Chondrocyte (in vitro differentiated cells): ENCODE data around the gene FOXO3. TPM values are rescaled to one million over a fixed set of nuclear protein-coding genes. Genes with fewer than 3 reads are reported as not detected.

Source experiments
- DNase-seq: peaks from one replicate; pipeline ENCODE4 v3.0.0; 2021; ENCODE audit warnings: mixed read lengths, low spot score
- H3K27ac Mint-ChIP-seq: one replicate; pipeline ENCODE4 v1.8.0; 2021; ENCODE audit warnings: mild to moderate bottlenecking, moderate library complexity, mixed read lengths; ENCODE audit not compliant: unreplicated experiment
- H3K27me3 Mint-ChIP-seq: 2 replicates; pipeline ENCODE4 v1.8.0; 2021; ENCODE audit warnings: low read depth, mixed read lengths
- H3K36me3 Mint-ChIP-seq: 2 replicates; pipeline ENCODE4 v1.8.0; 2021; ENCODE audit warnings: low read depth, mixed read lengths
- H3K4me1 Mint-ChIP-seq: 2 replicates; pipeline ENCODE4 v1.8.0; 2021; ENCODE audit warnings: low read depth, mild to moderate bottlenecking, mixed read lengths
- H3K4me3 Mint-ChIP-seq: one replicate; pipeline ENCODE4 v1.8.0; 2021; ENCODE audit warnings: mild to moderate bottlenecking, moderate library complexity, mixed read lengths; ENCODE audit not compliant: unreplicated experiment
- H3K9me3 Mint-ChIP-seq: 2 replicates; pipeline ENCODE4 v1.8.0; 2021; ENCODE audit warnings: low read depth, mixed read lengths
- CTCF ChIP-seq: fragments of 200-600 bp; sonication (generic); IDR thresholded peaks from 2 replicates; pipeline ENCODE4 v1.5.0; 2021; ENCODE audit warnings: antibody characterized with exemption, mild to moderate bottlenecking, moderate library complexity
- long read RNA-seq: library from polyadenylated mRNA; stranded (forward); transcript quantifications from one replicate; pipeline ENCODE4 v2.0.0, GENCODE V29; 2021
- total RNA-seq: library from RNA; stranded (reverse); gene quantifications from 3 replicates; pipeline ENCODE4 v1.2.1, GENCODE V29; 2021

The FOXO3 gene
- 42.7 to 58.1 TPM (median 45.0 TPM) in 3 replicates for total RNA-seq
- long read RNA-seq, full-length matches to known transcripts = 86 of 122 reads
- long read RNA-seq, partial matches to known transcripts = 12 of 122 reads
- long read RNA-seq, other reads (novel, unspliced or antisense) = 24 of 122 reads

- Mint-ChIP-seq H3K27ac (peak within 1 kb of the TSS; percentile 98), H3K36me3 (peaks cover 1% of the 10 kb centered on the region), H3K4me3 (peak within 1 kb of the TSS; percentile 98), H3K4me1 (peaks cover 42% of the 10 kb centered on the region), H3K27me3 (no peaks in the 10 kb centered on the region), H3K9me3 (no peaks in the 10 kb centered on the region)
- peak; percentile 97 for DNase-seq
- no peak for TF ChIP-seq CTCF
These were observed at the start of gene FOXO3 for GRCh38 chr6:108560463-108561308. FOXO3 (plus strand) TSS chr6:108560917; CDS start chr6:108561209, 292 bp downstream.

DNA sequence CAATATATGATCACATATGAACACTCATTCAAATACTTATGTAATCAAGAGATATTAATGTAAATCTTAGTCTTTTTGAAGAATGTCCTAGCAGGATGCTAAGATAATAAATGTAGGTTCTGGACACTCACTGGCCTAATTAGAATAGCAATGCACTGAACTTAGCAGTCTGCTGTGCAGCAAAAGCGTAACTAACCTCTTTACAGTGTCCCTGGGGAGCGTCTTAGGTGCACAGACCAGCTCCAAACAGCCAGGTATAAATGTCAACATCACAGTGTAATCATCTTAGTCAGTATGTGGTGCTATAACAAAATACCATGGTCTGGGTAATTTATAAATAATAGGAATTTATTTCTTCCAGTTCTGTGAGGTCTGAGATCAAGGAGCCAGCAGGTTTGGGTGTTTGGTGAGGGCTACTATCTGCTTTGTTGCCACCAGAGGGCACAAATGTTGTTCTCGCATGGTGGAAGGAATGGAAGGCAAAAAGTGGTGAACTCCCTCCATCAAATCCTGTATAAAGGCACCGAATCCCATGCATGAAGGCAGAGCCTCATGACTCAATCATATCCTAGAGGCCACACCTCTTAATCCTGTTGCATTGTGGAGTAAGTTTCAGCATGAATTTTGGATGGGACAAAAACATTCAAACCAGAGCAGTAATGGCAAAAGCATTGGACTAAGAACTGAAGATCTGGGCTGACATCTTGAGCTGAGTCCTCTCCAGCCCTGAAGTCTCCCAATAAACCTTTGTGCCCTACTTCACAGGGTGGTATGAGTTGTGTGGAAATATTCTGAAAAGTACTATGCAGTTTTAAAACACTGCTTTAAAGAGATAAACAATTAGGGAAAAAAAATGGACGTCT, 41.8 kb upstream of the FOXO3 start:
- Mint-ChIP-seq H3K27ac (no peak overlapping the region), H3K36me3 (peaks cover 6% of the 10 kb centered on the region), H3K9me3 (peaks cover 1% of the 10 kb centered on the region), H3K27me3 (no peaks in the 10 kb centered on the region), H3K4me1 (no peaks in the 10 kb centered on the region), H3K4me3 (no peak overlapping the region)
- peak; percentile 73 for TF ChIP-seq CTCF
- DNase-seq = no peak

GRCh38 chr6:108521616-108522107, 39.1 kb upstream of the FOXO3 start:
- Mint-ChIP-seq H3K36me3 (peaks cover 4% of the 10 kb centered on the region), H3K4me1 (peaks cover 12% of the 10 kb centered on the region), H3K4me3 (no peak overlapping the region), H3K27ac (no peak overlapping the region), H3K9me3 (no peaks in the 10 kb centered on the region), H3K27me3 (no peaks in the 10 kb centered on the region)
- no peak for DNase-seq
- TF ChIP-seq CTCF = no peak

DNA sequence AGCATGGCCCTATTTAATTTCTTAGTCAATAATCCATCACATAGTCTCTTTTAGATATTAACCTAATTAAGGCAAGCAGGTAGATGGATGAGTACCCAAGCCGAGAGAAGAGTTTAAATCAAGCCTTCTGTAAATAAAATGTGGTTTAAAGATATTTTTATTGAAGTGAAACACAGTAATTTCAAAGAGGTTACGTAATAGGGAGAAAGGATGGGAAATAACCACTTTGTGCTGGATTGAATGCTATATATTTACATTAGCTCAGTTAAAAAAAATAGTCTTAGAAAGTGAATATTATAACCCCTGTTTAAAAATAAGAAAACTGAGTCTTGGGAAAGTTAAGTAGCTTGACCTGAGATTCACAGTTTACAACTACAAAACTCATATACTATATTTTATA, 37.0 kb upstream of the FOXO3 start:
- no peaks in the 10 kb centered on the region for H3K27me3 Mint-ChIP-seq
- H3K27ac Mint-ChIP-seq = no peak overlapping the region
- H3K36me3 Mint-ChIP-seq = peaks cover 4% of the 10 kb centered on the region
- no peak for TF ChIP-seq CTCF
- H3K4me3 Mint-ChIP-seq = no peak overlapping the region
- peaks cover 12% of the 10 kb centered on the region for H3K4me1 Mint-ChIP-seq
- no peak for DNase-seq
- H3K9me3 Mint-ChIP-seq = no peaks in the 10 kb centered on the region
